ENCODE measurements around the gene GARRE1. TPM values are rescaled to one million over a fixed set of nuclear protein-coding genes. Genes with fewer than 3 reads are reported as not detected.

GARRE1 gene
- polyA plus RNA-seq, 1 donor from 2014 or later: 15.9 TPM

DNA sequence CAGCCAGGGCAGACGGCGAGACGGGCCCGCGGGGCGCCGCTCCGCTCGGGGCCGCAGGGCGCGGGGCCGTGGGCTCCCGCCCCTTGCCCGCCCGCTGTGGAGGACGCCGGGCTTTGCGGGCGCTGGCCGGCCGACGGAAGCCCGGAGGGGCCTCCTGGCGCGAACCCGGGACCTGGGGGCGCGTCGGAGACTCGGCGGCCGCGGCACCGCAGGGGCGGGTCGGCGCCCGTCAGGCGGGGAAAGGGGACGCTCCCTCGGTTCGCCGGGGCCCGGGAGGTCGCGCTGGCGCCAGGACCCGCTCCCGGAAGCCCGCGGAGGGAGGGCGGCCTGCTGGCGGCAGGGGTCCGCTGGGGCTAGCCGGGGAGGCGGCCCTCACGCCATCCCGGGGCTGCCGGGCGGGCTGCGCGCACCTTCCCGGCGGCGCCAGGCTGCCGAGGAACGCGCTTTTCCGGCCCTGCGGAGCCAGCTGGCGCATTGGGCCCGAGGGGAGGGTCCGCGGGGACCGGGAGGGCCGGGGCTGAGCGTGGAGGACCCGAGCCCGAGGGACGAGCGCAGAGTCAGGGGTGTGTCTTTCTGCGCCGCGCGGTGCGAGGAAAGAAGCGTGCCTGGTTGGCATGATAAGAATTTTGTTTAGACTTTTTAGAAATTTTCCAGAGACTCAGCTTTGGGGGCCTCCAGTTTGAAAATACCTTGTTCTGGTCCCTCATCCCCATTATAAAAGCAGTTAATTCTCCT is 511 bp downstream of the GARRE1 start:
- H3K27ac ChIP-seq (ENCODE audit: low read length): peak overlapping the region; percentile 60

GRCh38 chr19:34255546-34255945 is 1.2 kb downstream of the GARRE1 start:
- H3K79me2 ChIP-seq (replicated peaks; ENCODE audit: insufficient read depth, low read length): peaks cover 26% of the 10 kb centered on the region
- peak overlapping the region; percentile 86 for H3K4me3 ChIP-seq (ENCODE audit: low read length)
- H3K27me3 ChIP-seq (ENCODE audit: insufficient read depth, low read depth, low read length): no peaks in the 10 kb centered on the region
- no peak for TF ChIP-seq REST (IDR thresholded peaks at IDR 0.05; ENCODE audit: borderline replicate concordance)
- TF ChIP-seq EZH2 (IDR thresholded peaks at IDR 0.05; ENCODE audit: borderline replicate concordance, insufficient read depth, low read length, poor library complexity, severe bottlenecking): no peak
- TF ChIP-seq EP300 (conservative IDR thresholded peaks at IDR 0.05; ENCODE audit: poor library complexity, severe bottlenecking): no peak
- H3K36me3 ChIP-seq (ENCODE audit: insufficient read depth, low read length): no peaks in the 10 kb centered on the region
- no peaks in the 10 kb centered on the region for H4K20me1 ChIP-seq (ENCODE audit: insufficient read depth)
- no peaks in the 10 kb centered on the region for H3F3A ChIP-seq (ENCODE audit: insufficient read depth, low read length, poor library complexity, severe bottlenecking)
- H3K27ac ChIP-seq (ENCODE audit: low read length): peak overlapping the region; percentile 60
- H3K9me3 ChIP-seq (ENCODE audit: low read length): no peaks in the 10 kb centered on the region
- no peak overlapping the region for H2AFZ ChIP-seq (ENCODE audit: low read depth, low read length)
- peak overlapping the region; percentile 84 for H3K9ac ChIP-seq (ENCODE audit: low read length)
- no peaks in the 10 kb centered on the region for H3K9me2 ChIP-seq (ENCODE audit: insufficient read depth, low read length)
- peak overlapping the region; percentile 100 for H3K4me2 ChIP-seq (ENCODE audit: low read length)

More for the DNA sequence above, 511 bp downstream of the GARRE1 start:
- Histone ChIP-seq H3K4me3 (ENCODE audit: low read length) (peak overlapping the region; percentile 86), H3K27me3 (ENCODE audit: insufficient read depth, low read depth, low read length) (no peaks in the 10 kb centered on the region), H4K20me1 (ENCODE audit: insufficient read depth) (no peaks in the 10 kb centered on the region), H3K4me2 (ENCODE audit: low read length) (peak overlapping the region; percentile 100), H3F3A (ENCODE audit: insufficient read depth, low read length, poor library complexity, severe bottlenecking) (no peaks in the 10 kb centered on the region), H3K9ac (ENCODE audit: low read length) (peak overlapping the region; percentile 84), H3K9me2 (ENCODE audit: insufficient read depth, low read length) (no peaks in the 10 kb centered on the region), H3K36me3 (ENCODE audit: insufficient read depth, low read length) (no peaks in the 10 kb centered on the region), H3K9me3 (ENCODE audit: low read length) (no peaks in the 10 kb centered on the region), H2AFZ (ENCODE audit: low read depth, low read length) (no peak overlapping the region), H3K79me2 (replicated peaks; ENCODE audit: insufficient read depth, low read length) (peaks cover 26% of the 10 kb centered on the region)
- TF ChIP-seq MXI1 (conservative IDR thresholded peaks at IDR 0.05; ENCODE audit: poor library complexity, severe bottlenecking) (peak; percentile 67), EZH2 (IDR thresholded peaks at IDR 0.05; ENCODE audit: borderline replicate concordance, insufficient read depth, low read length, poor library complexity, severe bottlenecking) (no peak)

- Histone ChIP-seq H2AFZ (ENCODE audit: low read depth, low read length) (no peak overlapping the region), H4K20me1 (ENCODE audit: insufficient read depth) (no peaks in the 10 kb centered on the region), H3K9ac (ENCODE audit: low read length) (no peak overlapping the region), H3K4me3 (ENCODE audit: low read length) (no peak overlapping the region), H3K9me3 (ENCODE audit: low read length) (no peaks in the 10 kb centered on the region), H3K27me3 (ENCODE audit: insufficient read depth, low read depth, low read length) (no peaks in the 10 kb centered on the region), H3K4me2 (ENCODE audit: low read length) (no peak overlapping the region), H3F3A (ENCODE audit: insufficient read depth, low read length, poor library complexity, severe bottlenecking) (no peaks in the 10 kb centered on the region), H3K9me2 (ENCODE audit: insufficient read depth, low read length) (no peaks in the 10 kb centered on the region), H3K79me2 (replicated peaks; ENCODE audit: insufficient read depth, low read length) (peaks cover 26% of the 10 kb centered on the region), H3K36me3 (ENCODE audit: insufficient read depth, low read length) (no peaks in the 10 kb centered on the region), H3K27ac (ENCODE audit: low read length) (no peak overlapping the region)
- no peak for TF ChIP-seq MXI1 (conservative IDR thresholded peaks at IDR 0.05; ENCODE audit: poor library complexity, severe bottlenecking)
- TF ChIP-seq, protein P1, sequence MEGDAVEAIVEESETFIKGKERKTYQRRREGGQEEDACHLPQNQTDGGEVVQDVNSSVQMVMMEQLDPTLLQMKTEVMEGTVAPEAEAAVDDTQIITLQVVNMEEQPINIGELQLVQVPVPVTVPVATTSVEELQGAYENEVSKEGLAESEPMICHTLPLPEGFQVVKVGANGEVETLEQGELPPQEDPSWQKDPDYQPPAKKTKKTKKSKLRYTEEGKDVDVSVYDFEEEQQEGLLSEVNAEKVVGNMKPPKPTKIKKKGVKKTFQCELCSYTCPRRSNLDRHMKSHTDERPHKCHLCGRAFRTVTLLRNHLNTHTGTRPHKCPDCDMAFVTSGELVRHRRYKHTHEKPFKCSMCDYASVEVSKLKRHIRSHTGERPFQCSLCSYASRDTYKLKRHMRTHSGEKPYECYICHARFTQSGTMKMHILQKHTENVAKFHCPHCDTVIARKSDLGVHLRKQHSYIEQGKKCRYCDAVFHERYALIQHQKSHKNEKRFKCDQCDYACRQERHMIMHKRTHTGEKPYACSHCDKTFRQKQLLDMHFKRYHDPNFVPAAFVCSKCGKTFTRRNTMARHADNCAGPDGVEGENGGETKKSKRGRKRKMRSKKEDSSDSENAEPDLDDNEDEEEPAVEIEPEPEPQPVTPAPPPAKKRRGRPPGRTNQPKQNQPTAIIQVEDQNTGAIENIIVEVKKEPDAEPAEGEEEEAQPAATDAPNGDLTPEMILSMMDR (IDR thresholded peaks at IDR 0.05; ENCODE audit: poor library complexity, severe bottlenecking): no peak
- no peak for TF ChIP-seq RAD21 (conservative IDR thresholded peaks at IDR 0.05)
- TF ChIP-seq REST (IDR thresholded peaks at IDR 0.05; ENCODE audit: borderline replicate concordance): no peak
- no peak for TF ChIP-seq EZH2 (IDR thresholded peaks at IDR 0.05; ENCODE audit: borderline replicate concordance, insufficient read depth, low read length, poor library complexity, severe bottlenecking)
- no peak for TF ChIP-seq EP300 (conservative IDR thresholded peaks at IDR 0.05; ENCODE audit: poor library complexity, severe bottlenecking)
- TF ChIP-seq SMC3 (conservative IDR thresholded peaks at IDR 0.05; ENCODE audit: poor library complexity): no peak
- no peak for TF ChIP-seq POLR2AphosphoS5 (IDR thresholded peaks at IDR 0.05)
Observed at GRCh38 chr19:34256835-34257558, 2.6 kb downstream of the GARRE1 start.
